Subcutaneous abdominal adipose tissue (tissue), 5 donors: ENCODE results near the gene IFT88.

Source experiments
- H3K27ac ChIP-seq: one replicate; pipeline ENCODE4 v1.7.0; 2013; ENCODE audit warnings: low read depth, mild to moderate bottlenecking, inconsistent platforms, low read length, moderate library complexity
- H3K27me3 ChIP-seq, 5 donors: one replicate each; pipeline ENCODE4 v1.7.0; 2013; ENCODE audit warnings: low read length in 5 of 5, inconsistent platforms in 1 of 5; ENCODE audit not compliant: control insufficient read depth in 5 of 5, insufficient read depth in 4 of 5
- H3K36me3 ChIP-seq, 5 donors: one replicate each; pipeline ENCODE4 v1.7.0; 2013; ENCODE audit warnings: low read length in 5 of 5; ENCODE audit not compliant: control insufficient read depth in 5 of 5, insufficient read depth in 5 of 5
- H3K4me1 ChIP-seq, 5 donors: one replicate each; pipeline ENCODE4 v1.7.0; 2013; ENCODE audit warnings: low read length in 5 of 5, mild to moderate bottlenecking in 3 of 5, moderate library complexity in 1 of 5; ENCODE audit not compliant: control insufficient read depth in 5 of 5, insufficient read depth in 5 of 5
- H3K4me3 ChIP-seq, 5 donors: one replicate each; pipeline ENCODE4 v1.7.0; 2013; ENCODE audit warnings: low read length in 5 of 5, low read depth in 1 of 5
- H3K9ac ChIP-seq, 5 donors: one replicate each; pipeline ENCODE4 v1.7.0; 2013; ENCODE audit warnings: low read length in 5 of 5, mild to moderate bottlenecking in 4 of 5, moderate library complexity in 3 of 5
- H3K9me3 ChIP-seq, 5 donors: one replicate each; pipeline ENCODE4 v1.7.0; 2013; ENCODE audit warnings: low read length in 5 of 5; ENCODE audit not compliant: control insufficient read depth in 5 of 5
- donor health status: healthy.
- donor health status: healthy.
- donor health status: healthy.
- donor health status: healthy.
- donor health status: healthy.

The IFT88 gene

DNA sequence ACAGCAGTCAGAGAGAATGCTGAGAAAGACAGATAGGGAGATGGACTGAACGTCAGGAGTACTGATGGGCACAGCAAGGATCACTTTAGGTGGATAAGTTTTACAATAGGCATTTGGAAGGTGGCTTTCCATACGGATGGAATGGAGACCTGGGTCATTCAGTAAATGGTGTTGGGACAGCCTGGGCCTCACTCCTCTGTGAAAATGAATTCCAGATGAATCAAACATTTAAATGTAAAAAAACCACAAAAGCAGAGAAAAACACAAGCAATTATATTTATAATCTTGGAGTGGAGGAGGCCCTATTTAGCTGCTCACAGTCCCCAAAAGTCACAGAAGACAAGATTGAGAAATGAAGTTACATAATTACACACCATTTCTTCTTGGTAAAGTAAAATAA lies 141.3 kb downstream of the IFT88 start:
- Histone ChIP-seq H3K27ac (no peak overlapping the region), H3K4me3 (no peak overlapping the region), H3K36me3 (no peaks in the 10 kb centered on the region), H3K9ac (no peak overlapping the region), H3K27me3 (no peaks in the 10 kb centered on the region), H3K4me1 (peaks cover 0 to 26% (median 19%) of the 10 kb centered on the region in 5 donors), H3K9me3 (no peaks in the 10 kb centered on the region)

DNA sequence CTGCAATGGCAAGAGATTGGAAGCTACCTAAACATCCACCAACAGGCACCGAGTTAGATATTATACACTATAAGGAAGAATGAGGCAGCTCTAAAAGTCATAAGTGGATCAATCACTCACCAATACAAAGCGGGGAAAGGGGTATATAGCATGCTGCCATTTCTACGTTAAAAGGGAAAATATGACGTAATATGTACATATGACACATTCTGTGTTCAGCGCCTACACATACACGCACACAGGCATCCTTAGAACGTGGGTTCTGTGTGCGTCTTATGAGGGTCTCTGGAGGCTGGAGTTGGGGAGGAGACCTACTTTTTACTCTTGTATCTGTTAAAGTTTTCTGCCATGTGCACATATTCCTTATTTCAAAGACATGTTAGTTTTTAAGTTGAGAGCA lies 142.4 kb downstream of the IFT88 start:
- Histone ChIP-seq H3K4me1 (peaks cover 2 to 35% (median 28%) of the 10 kb centered on the region in 5 donors), H3K4me3 (no peak overlapping the region), H3K9me3 (no peaks in the 10 kb centered on the region), H3K27me3 (no peaks in the 10 kb centered on the region), H3K36me3 (no peaks in the 10 kb centered on the region), H3K27ac (no peak overlapping the region), H3K9ac (no peak overlapping the region)

DNA sequence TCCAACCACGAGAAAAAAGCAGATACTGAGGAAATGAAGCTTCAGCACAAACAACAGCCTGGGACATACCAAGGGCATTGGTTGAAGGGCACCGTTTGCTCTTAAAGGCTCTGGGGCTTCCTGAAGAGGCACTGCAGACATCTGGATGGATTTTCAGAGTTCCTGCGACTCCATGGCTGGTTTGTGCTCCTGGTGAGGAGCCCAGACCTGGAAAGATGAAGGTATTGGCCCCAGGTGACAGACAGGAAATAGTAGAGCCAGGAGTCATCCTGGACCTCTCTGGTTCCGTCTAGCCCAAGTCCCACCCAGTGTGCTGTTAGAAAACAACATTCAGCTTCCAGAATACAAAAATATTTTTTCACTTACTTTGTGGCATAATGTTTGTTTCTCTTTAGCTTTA lies 142.8 kb downstream of the IFT88 start:
- H3K9ac ChIP-seq, result no peak overlapping the region
- no peak overlapping the region for H3K4me3 ChIP-seq
- peaks cover 5 to 35% (median 26%) of the 10 kb centered on the region in 5 donors for H3K4me1 ChIP-seq
- no peaks in the 10 kb centered on the region for H3K9me3 ChIP-seq
- H3K27me3 ChIP-seq, result no peaks in the 10 kb centered on the region
- no peaks in the 10 kb centered on the region for H3K36me3 ChIP-seq
- no peak overlapping the region for H3K27ac ChIP-seq

DNA sequence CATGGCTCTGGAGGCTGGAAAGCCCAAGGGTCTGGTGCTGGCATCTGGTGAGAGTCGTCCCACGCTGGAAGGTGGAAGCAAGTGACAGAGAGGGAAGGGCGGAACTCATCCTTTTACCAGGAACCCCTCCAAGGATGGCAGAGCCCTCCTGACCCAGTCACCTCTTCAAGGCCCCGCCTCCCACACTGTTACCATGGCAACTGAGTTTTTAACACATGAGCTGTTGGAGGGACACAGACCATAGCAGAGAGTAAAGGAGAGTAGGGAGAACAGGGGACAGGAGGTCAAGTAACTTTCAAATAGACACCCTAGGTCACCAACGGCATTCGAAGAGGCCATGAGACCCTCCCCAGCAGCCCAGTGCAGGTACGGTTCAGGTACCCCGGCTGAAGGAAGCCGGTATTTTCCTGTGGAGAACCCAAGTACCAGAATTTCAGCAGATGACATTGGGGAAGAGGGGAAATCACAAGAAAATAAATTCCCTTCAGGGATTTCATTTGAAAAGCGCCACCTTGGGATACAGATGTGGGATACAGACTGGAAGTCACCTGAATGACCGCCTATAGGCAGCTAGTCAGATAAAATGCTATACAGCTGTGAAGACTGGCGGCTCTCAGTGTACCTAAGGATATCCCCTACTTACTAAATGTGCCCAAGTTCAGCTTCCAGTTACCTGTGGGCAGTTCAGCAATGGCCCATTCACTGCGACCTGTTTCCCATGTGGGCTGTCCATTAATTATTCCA lies 144.5 kb downstream of the IFT88 start:
- Histone ChIP-seq H3K27me3 (no peaks in the 10 kb centered on the region), H3K4me3 (no peak overlapping the region), H3K9me3 (no peaks in the 10 kb centered on the region), H3K9ac (no peak overlapping the region), H3K27ac (no peak overlapping the region), H3K36me3 (no peaks in the 10 kb centered on the region), H3K4me1 (peaks cover 7 to 41% (median 32%) of the 10 kb centered on the region in 5 donors)

DNA sequence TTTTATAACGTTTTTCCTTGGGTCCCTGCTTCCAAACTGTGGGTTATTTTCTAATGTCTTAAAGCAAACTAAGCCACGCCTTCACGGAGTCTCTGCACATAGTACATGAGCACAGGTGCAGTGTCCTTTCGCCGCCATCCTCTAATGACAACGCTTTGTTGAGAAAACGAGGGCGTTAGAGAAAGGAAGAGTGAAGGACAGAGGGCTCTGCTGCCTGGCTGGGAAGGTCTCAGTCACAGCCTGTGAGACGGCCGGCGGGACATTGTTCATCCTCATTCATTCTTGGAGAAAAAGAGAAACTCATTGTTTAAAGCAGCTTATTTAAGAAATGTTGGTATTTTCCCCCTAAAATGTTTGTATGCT lies 146.0 kb downstream of the IFT88 start:
- Histone ChIP-seq H3K4me1 (peaks cover 7 to 41% (median 32%) of the 10 kb centered on the region in 5 donors), H3K27me3 (no peaks in the 10 kb centered on the region), H3K4me3 (peak overlapping the region; percentile 14 to 51 (median 33)), H3K27ac (peak overlapping the region; percentile 89), H3K36me3 (no peaks in the 10 kb centered on the region), H3K9ac (peak overlapping the region in 3 of 5 donors; percentile 0 to 68 (median 3)), H3K9me3 (no peaks in the 10 kb centered on the region)

DNA sequence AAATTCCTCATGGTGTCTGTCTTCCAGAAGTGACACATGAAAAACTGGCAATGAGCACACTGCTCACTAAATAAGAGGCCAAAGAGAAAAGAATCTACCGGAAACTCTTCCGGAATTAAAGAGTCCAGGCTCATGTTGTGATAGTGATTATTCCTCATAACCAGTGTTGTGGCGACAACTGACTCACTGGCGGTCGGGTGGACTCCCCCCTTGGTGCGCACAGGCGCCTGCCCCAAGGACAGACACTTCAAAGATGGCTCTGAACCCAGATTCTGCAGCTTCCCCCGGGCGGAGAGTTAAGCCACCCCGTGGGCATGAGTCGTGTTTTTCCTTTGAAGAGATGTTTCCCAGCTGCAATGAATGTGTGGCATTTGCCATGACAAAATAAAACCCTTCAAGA lies 146.8 kb downstream of the IFT88 start:
- Histone ChIP-seq H3K36me3 (no peaks in the 10 kb centered on the region), H3K9ac (peak overlapping the region; percentile 1 to 72 (median 30)), H3K27me3 (peaks cover 0 to 3% (median 0%) of the 10 kb centered on the region in 5 donors), H3K4me1 (peaks cover 7 to 41% (median 32%) of the 10 kb centered on the region in 5 donors), H3K4me3 (peak overlapping the region in 1 of 5 donors; percentile 49), H3K9me3 (no peaks in the 10 kb centered on the region), H3K27ac (peak overlapping the region; percentile 89)

DNA sequence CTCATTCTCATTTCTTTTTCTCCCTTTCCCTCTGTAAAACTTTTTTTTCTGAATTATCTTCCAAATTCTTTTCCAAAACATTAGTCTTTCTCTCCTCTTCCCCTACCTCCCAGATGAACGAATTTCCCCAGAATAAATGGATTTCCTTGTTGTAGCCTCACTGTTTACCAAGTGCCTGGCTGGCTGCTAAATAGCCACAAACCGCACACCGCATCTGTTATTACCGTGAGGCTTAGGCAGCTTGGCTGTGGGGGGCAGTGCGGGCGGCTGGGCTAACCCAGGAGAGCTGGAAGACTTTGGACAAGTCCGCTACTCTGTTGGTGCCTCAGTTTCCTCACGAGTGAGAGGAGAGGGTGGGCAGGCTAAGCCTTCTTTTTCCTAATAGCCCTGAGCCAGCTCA lies 147.2 kb downstream of the IFT88 start:
- H3K36me3 ChIP-seq, result no peaks in the 10 kb centered on the region
- H3K27ac ChIP-seq, result peak overlapping the region; percentile 89
- peaks cover 7 to 38% (median 30%) of the 10 kb centered on the region in 5 donors for H3K4me1 ChIP-seq
- peak overlapping the region; percentile 1 to 72 (median 35) for H3K9ac ChIP-seq
- peak overlapping the region; percentile 17 to 49 (median 37) for H3K4me3 ChIP-seq
- H3K27me3 ChIP-seq, result peaks cover 0 to 7% (median 0%) of the 10 kb centered on the region in 5 donors
- H3K9me3 ChIP-seq, result no peaks in the 10 kb centered on the region

DNA sequence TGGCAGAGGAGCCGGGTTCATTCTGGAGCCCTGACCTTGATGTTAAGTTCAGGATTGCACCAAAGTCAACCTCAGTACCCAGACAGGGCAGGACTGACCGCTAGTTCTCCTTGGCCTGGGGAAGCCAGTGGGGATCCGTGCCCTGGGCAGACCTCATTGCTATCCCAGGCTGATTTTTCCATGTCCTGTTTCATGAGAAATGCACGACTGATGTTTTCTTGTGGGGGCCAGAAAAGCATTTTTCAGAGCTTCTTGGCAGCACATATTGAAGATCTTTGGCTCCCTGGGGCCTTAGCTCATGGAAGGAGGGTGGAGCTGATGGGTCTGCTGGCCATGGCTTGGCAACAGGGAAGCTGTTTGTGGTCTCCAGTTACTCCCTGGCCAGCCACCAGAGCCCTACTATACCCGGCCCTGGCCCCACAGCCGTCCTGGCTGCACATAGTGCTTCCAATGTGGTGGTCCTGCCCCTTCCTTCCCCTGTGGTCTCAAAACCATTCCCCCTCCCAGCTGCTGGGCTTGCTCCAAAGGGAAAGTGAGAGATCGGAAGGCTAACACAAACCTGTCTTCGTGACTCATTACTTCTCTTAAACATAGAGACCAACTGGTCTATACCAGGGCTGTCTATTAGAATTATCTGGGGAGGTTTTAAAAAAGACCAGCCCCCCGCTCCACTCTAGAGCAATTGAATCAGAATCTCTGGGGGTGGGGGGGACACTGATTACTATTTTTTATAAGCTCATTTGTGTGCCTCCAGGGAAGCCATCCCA lies 147.8 kb downstream of the IFT88 start:
- Histone ChIP-seq H3K36me3 (no peaks in the 10 kb centered on the region), H3K4me3 (peak overlapping the region; percentile 17 to 49 (median 37)), H3K9me3 (no peaks in the 10 kb centered on the region), H3K27ac (peak overlapping the region; percentile 89), H3K27me3 (peaks cover 0 to 10% (median 0%) of the 10 kb centered on the region in 5 donors), H3K4me1 (peaks cover 7 to 37% (median 29%) of the 10 kb centered on the region in 5 donors), H3K9ac (peak overlapping the region; percentile 1 to 72 (median 35))

DNA sequence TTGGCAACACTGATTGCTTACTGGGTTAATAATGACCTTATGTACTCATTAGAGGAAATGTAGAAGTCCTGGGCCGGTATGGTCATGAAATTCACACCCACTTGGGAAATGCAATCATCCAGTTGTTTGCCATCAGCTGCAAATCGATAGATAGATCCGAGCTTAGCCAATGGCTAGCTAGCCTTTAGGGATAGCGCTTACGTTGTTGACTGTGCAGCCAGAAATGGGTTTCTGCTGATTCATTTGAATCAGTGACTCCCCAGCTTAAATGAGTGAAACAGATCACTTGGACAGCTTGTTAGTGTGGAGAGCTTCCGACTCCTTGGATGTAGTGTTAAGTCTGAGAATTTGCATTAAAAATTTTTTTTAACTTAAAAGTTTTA lies 148.4 kb downstream of the IFT88 start:
- peak overlapping the region; percentile 89 for H3K27ac ChIP-seq
- no peaks in the 10 kb centered on the region for H3K36me3 ChIP-seq
- H3K4me3 ChIP-seq, result no peak overlapping the region
- H3K9me3 ChIP-seq, result no peaks in the 10 kb centered on the region
- H3K9ac ChIP-seq, result no peak overlapping the region
- peaks cover 0 to 10% (median 0%) of the 10 kb centered on the region in 5 donors for H3K27me3 ChIP-seq
- H3K4me1 ChIP-seq, result peaks cover 7 to 37% (median 29%) of the 10 kb centered on the region in 5 donors

DNA sequence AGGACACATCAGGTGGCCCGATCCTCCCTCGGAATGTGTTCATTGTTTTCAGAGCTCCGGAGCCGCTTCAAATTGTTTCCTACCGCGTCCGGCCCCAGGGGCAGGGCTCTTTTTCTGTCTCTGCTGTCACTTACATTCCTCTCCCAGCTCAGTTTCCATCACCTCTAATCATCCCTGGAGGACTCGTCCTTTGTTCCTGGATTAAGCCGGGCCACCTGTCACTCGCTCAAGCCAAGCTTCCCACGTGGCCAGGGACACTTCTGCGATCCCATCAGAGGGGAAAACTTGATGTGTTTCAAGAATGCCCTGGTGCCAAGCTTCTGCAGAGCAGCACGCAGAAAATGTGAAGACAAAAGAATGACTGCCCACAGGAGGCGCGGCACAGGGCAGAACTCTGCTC lies 150.0 kb downstream of the IFT88 start:
- Histone ChIP-seq H3K9me3 (no peaks in the 10 kb centered on the region), H3K9ac (no peak overlapping the region), H3K27me3 (peaks cover 0 to 10% (median 6%) of the 10 kb centered on the region in 5 donors), H3K4me3 (no peak overlapping the region), H3K27ac (no peak overlapping the region), H3K36me3 (no peaks in the 10 kb centered on the region), H3K4me1 (peaks cover 7 to 48% (median 39%) of the 10 kb centered on the region in 5 donors)
